Activated CD8-positive, alpha-beta memory T cell treated with anti-CD3 and anti-CD28 coated beads for 4 hours (primary cell): ENCODE results near the gene KIAA0319L.

ENCODE experiments used
- DNase-seq, 2 donors: peaks; one replicate each; pipeline ENCODE4 v3.0.0-alpha.2; 2020; ENCODE audit warnings: low read depth in 2 of 2

The KIAA0319L gene

GRCh38 chr1:35537806-35538205 is 19.4 kb downstream of the KIAA0319L start:
- no peak for DNase-seq

DNA sequence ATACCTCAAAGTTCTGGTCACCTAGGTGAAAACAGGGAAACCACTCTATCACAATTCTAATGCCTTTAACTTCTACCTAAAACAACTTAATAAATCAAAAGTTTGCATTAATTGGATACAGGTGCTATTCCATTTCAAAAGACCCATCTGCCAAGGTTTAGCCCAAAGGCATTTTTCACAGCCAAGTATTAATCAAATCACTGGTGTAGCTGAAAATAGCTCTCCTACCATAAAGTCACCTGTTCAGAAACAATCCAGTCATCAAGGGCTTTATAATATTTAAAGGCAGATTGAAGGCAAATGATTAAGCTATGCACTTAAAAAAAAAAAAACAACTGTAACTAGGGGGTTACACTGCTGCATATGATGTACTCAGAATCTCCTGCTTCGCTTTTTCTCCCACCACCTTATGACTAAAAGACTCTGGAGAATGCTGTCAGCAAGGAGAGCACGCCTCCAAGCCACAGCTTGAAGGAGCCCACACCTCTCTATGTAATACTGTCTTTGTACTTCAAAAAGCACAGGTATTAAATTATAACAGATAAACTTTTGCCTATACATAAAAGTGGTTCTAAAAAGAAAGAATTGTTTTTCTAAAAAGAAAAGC is 20.5 kb downstream of the KIAA0319L start:
- no peak for DNase-seq

GRCh38 chr1:35535243-35535642 is 22.0 kb downstream of the KIAA0319L start:
- no peak for DNase-seq

GRCh38 chr1:35533586-35533985 is 23.6 kb downstream of the KIAA0319L start:
- no peak for DNase-seq

DNA sequence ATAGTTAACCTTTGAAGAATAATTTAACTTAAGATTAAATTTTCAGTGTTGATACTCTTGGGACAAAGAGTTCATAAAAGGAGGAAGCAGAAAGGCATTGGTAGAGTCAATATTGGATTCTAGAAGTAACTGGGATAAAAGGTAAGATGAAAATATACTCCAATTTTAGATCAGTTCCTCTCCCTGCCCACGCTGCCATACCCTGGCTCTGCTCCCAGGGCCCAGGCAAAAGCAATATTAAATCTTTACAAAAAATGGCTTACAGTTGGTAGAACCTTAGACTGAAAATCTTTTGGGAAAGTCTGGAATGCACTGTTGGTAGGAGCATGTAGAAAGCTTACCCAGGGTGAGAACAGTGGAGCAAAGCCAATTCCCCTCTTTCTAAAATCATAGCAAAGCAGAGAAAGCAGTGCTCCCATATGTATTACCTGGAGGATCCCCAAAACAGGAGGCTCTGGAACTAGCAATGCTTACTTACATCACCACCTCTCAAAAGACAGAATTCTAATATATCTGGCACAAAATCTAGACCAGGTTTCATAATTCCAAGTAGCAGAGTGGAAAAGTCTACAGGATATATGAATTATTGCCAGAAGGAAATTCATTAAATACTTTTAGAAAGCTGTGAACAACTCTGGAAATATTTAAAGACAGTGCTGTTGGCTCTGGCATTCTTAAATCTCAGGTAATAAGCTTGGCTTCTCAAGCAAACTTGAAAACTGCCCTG is 24.5 kb downstream of the KIAA0319L start:
- DNase-seq, result no peak

GRCh38 chr1:35531368-35531767 is 25.8 kb downstream of the KIAA0319L start:
- DNase-seq, result no peak

DNA sequence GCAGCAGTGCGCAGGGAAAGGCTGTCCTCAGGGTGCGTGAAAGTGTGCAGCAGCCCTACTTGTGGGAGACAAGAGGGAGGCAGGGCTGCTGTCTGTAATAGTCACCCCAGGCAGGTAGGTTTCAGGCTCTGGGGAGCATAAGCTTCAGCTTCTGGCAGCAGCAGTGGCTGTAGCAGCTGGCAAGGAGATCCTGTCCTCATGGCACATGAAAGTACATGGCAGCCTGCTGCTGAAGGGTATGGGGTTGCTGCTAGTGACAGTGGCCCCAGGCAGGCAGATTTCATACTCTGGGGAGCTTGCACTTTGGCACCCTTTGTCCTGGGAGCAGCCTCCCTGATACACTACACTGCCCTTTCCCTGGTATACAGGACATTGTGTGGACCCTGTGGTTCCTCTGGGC is 26.3 kb downstream of the KIAA0319L start:
- DNase-seq, result no peak

GRCh38 chr1:35530168-35530567 is 27.0 kb downstream of the KIAA0319L start:
- DNase-seq, result no peak

DNA sequence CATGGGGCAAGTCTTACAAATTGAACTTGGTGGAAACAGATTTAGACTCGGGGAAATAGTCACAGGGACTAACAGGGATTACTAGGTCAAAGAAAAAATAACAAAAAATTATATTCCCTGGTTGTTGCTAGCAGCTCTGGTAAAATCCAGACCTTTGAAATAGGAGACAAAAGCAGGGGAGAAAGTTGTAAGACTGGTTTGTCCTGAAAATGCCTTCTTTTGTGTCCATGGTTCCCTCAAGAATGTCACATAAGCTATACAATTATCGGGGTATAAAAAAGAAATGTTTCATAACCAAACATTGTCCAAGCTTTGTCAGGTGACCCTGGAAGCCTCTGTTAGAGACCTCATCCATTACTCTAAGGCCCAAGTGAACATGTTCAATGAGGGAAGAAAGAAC is 33.1 kb downstream of the KIAA0319L start:
- DNase-seq, result no peak

DNA sequence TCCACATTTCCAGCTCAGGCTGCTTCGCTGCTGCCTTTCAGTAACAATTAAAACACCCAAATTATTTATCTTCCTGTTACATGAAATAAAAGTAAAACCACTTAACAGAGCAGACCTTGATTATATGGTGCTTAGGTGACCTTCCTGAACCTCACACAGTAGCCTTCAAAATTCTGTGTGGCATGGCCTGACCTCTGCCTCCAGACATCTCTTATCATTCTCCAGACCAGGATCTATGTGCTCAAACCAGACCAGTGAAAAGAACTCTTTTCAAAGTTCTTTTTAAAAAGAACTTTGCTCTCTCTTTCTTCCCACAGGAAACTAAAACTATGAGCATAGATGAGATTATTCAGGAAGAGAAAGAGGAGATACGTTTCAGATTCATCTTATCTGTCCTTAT is 37.8 kb downstream of the KIAA0319L start:
- no peak for DNase-seq

- DNase-seq, result no peak
Observed at GRCh38 chr1:35518183-35518582, 39.0 kb downstream of the KIAA0319L start.

GRCh38 chr1:35511305-35511704 is 45.9 kb downstream of the KIAA0319L start:
- no peak for DNase-seq

- DNase-seq, result no peak
Observed at GRCh38 chr1:35509558-35509957, 47.6 kb downstream of the KIAA0319L start.

DNA sequence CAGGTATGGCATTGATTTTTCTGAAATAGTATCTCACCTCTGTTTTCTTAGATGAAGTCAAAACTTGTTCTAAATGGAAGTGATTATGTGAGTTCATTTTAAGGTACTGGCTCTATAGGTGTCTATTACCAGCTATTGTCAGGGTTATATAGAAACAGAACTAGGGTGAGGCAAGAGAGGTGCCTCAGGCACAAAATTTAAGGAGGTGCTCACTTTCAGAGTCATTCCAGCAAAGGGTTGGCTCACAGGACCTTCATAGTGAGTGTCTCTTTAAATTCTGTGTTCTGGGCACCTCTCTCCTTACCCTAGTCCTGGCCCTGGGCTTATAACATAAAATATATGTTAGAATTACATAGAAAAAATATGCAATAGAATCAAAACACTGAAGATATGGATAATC is 49.3 kb downstream of the KIAA0319L start:
- no peak for DNase-seq

GRCh38 chr1:35506960-35507912 is 50.0 kb downstream of the KIAA0319L start:
- DNase-seq, result no peak

- peak in 1 of 2 donors; percentile 19 for DNase-seq
Observed at GRCh38 chr1:35505911-35506798, 51.0 kb downstream of the KIAA0319L start.

DNA sequence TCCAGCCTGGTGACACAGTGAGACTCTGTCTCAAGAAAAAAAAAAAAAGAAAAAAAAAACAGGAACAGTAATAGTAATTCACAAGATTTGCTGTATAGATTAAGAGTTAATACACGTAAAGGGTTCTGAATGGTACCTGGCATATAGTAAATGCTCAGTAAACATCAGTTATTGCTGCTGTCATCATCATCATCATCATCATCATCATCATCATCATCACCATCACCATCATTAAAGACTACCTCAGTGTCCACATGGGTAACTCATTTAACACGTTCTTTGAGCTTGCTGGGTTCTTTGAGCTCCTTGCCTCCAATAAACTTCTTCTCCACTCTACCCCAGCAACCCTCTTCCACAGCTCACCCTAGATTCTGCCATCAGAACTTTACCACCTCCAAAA is 55.0 kb downstream of the KIAA0319L start:
- no peak for DNase-seq

- no peak for DNase-seq
Observed at GRCh38 chr1:35500439-35500838, 56.8 kb downstream of the KIAA0319L start.

GRCh38 chr1:35499652-35500176 is 57.5 kb downstream of the KIAA0319L start:
- DNase-seq, result peak in 1 of 2 donors; percentile 13

DNA sequence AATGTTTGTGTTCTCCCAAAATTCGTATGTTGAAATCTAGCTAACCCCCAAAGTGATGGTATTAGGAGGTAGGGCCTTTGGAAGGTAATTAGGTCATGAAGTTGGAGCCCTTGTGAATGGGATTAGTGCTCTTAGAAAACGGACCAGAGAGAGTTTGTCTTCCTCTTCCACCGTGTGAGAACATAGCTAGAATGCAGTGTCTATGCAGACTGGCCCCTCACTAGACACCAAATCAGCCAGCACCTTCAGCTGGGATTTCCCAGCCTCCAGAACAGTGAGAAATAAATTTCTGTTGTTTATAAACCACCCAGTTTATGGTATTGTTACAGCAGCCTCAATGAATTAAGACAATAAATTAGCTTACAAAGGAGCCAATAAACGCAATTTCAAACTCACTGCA is 58.0 kb downstream of the KIAA0319L start:
- no peak for DNase-seq

DNA sequence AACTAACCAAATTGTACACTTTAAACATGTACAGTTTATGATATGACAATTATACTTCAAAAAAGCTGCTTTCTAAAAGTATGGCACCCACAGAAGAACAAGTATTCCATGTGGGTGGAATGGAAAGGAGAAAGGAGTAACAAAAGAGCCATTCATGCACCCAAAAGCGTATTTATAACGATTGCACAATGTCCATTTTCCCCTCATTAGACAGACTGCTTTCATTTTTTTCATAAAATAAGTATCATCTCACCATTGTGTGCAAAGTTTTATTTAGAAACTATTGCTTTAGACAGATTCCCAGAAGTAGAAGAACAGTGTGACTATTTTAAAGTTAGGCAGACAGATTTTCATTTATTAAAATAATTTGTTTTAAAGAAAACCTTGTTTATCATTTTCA is 59.6 kb downstream of the KIAA0319L start:
- DNase-seq, result no peak
